Activated CD4-positive, alpha-beta T cell treated with anti-CD3 and anti-CD28 coated beads for 24 hours (primary cell): ENCODE results near the gene PDE4D.
A peak's percentile ranks its signal among the peaks of the same experiment; 100 is the strongest.

Experiments
- DNase-seq, 2 donors: peaks; one replicate each; pipeline ENCODE4 v3.0.0-alpha.2; 2020; ENCODE audit warnings: low read depth in 2 of 2

The PDE4D gene

GRCh38 chr5:59838989-59839388 lies 54.5 kb downstream of the PDE4D start:
- no peak for DNase-seq

- DNase-seq = no peak
Observed at GRCh38 chr5:59838067-59838466, 55.5 kb downstream of the PDE4D start.

GRCh38 chr5:59837071-59837470 lies 56.5 kb downstream of the PDE4D start:
- no peak for DNase-seq

GRCh38 chr5:59835800-59836199 lies 57.7 kb downstream of the PDE4D start:
- no peak for DNase-seq

- no peak for DNase-seq
Observed at GRCh38 chr5:59833448-59833847, 60.1 kb downstream of the PDE4D start.

- no peak for DNase-seq
Observed at GRCh38 chr5:59832577-59833301, 60.8 kb downstream of the PDE4D start.

- DNase-seq = no peak
Observed at GRCh38 chr5:59831326-59832010, 62.1 kb downstream of the PDE4D start.

- DNase-seq = no peak
Observed at GRCh38 chr5:59830536-59831200, 62.9 kb downstream of the PDE4D start.

GRCh38 chr5:59829922-59830321 lies 63.6 kb downstream of the PDE4D start:
- DNase-seq = no peak

GRCh38 chr5:59829386-59829785 lies 64.1 kb downstream of the PDE4D start:
- no peak for DNase-seq

GRCh38 chr5:59828623-59829022 lies 64.9 kb downstream of the PDE4D start:
- DNase-seq = no peak

GRCh38 chr5:59826996-59827395 lies 66.5 kb downstream of the PDE4D start:
- DNase-seq = no peak

- DNase-seq = no peak
Observed at GRCh38 chr5:59823420-59823819, 70.1 kb downstream of the PDE4D start.

- no peak for DNase-seq
Observed at GRCh38 chr5:59819806-59820205, 73.7 kb downstream of the PDE4D start.

GRCh38 chr5:59817536-59817935 lies 76.0 kb downstream of the PDE4D start:
- no peak for DNase-seq

GRCh38 chr5:59816654-59817300 lies 76.7 kb downstream of the PDE4D start:
- DNase-seq = no peak

GRCh38 chr5:59814537-59814872 lies 79.0 kb downstream of the PDE4D start:
- no peak for DNase-seq

- no peak for DNase-seq
Observed at GRCh38 chr5:59813761-59814536, 79.6 kb downstream of the PDE4D start.

- peak; percentile 28 to 53 for DNase-seq
Observed at GRCh38 chr5:59810041-59810440, 83.5 kb downstream of the PDE4D start.

GRCh38 chr5:59807806-59808205 lies 85.7 kb downstream of the PDE4D start:
- no peak for DNase-seq

GRCh38 chr5:59800347-59800893 lies 93.1 kb downstream of the PDE4D start:
- DNase-seq = no peak
